ENCODE results near the gene DEPDC5. TPM values are rescaled to one million over a fixed set of nuclear protein-coding genes. Genes with fewer than 3 reads are reported as not detected.

Gene DEPDC5
- total RNA-seq, 4 donors from 2014 or later = 25.9 to 86.4 (median 45.6) TPM

- intact Hi-C loops (cut with DNase I; ENCODE audit: low total_unique reads) = no loop called here
- Histone ChIP-seq H3K27ac (no peak overlapping the region), H3K9me3 (no peaks in the 10 kb centered on the region), H3K4me3 (no peak overlapping the region), H3K27me3 (no peaks in the 10 kb centered on the region), H3K36me3 (no peaks in the 10 kb centered on the region), H3K4me1 (peaks cover 0 to 14% (median 2%) of the 10 kb centered on the region in 4 donors)
- 52 to 87% methylated on average over 6 to 10 of the region's 10 CpGs for WGBS, 2 donors (ENCODE audit: low coverage in 1 of 2)
- DNase-seq = no peak
- in situ Hi-C loops (cut with MboI; ENCODE audit: low pct_ligation_motif_present in 1 of 4, low pct_unique_long_range_greater_than_20kb in 1 of 4, low sequenced_read_pairs in 3 of 4) = no loop called here
- TF ChIP-seq EP300 (IDR thresholded peaks at IDR 0.05; ENCODE audit: low read depth) = no peak
- TF ChIP-seq POLR2A (IDR thresholded peaks at IDR 0.05) = no peak
- TF ChIP-seq POLR2AphosphoS5 (IDR thresholded peaks at IDR 0.05) = no peak
- TF ChIP-seq CTCF (IDR thresholded peaks at IDR 0.05) = no peak
Measured at GRCh38 chr22:31915586-31915985, 161.8 kb downstream of the DEPDC5 start.

- Histone ChIP-seq H3K4me3 (no peak overlapping the region), H3K4me1 (peaks cover 0 to 6% (median 0%) of the 10 kb centered on the region in 4 donors), H3K27me3 (no peaks in the 10 kb centered on the region), H3K9me3 (no peaks in the 10 kb centered on the region), H3K27ac (no peak overlapping the region), H3K36me3 (no peaks in the 10 kb centered on the region)
- intact Hi-C loops (cut with DNase I; ENCODE audit: low total_unique reads) (no loop called here), in situ Hi-C loops (cut with MboI; ENCODE audit: low pct_ligation_motif_present in 1 of 4, low pct_unique_long_range_greater_than_20kb in 1 of 4, low sequenced_read_pairs in 3 of 4) (no loop called here)
- TF ChIP-seq POLR2AphosphoS5 (IDR thresholded peaks at IDR 0.05) = no peak
- no peak for TF ChIP-seq POLR2A (IDR thresholded peaks at IDR 0.05)
- TF ChIP-seq CTCF (IDR thresholded peaks at IDR 0.05) = no peak
- no peak for TF ChIP-seq EP300 (IDR thresholded peaks at IDR 0.05; ENCODE audit: low read depth)
- DNase-seq = peak; percentile 32
- 77 to 79% methylated on average over 9 to 17 of the region's 17 CpGs for WGBS, 2 donors (ENCODE audit: low coverage in 1 of 2)
Measured at GRCh38 chr22:31917227-31917921, 163.6 kb downstream of the DEPDC5 start.

- no peaks in the 10 kb centered on the region for H3K36me3 ChIP-seq
- no peaks in the 10 kb centered on the region for H3K9me3 ChIP-seq
- DNase-seq = no peak
- no peak overlapping the region for H3K27ac ChIP-seq
- intact Hi-C loops (cut with DNase I; ENCODE audit: low total_unique reads) = no loop called here
- in situ Hi-C loops (cut with MboI; ENCODE audit: low pct_ligation_motif_present in 1 of 4, low pct_unique_long_range_greater_than_20kb in 1 of 4, low sequenced_read_pairs in 3 of 4) = no loop called here
- no peak overlapping the region for H3K4me3 ChIP-seq
- WGBS, 2 donors (ENCODE audit: low coverage in 1 of 2) = 86% methylated on average over 3 of the region's 3 CpGs; no CpG with 5 or more reads in 1 of the 2 donors
- H3K4me1 ChIP-seq = peaks cover 0 to 6% (median 0%) of the 10 kb centered on the region in 4 donors
- TF ChIP-seq CTCF (IDR thresholded peaks at IDR 0.05) (no peak), EP300 (IDR thresholded peaks at IDR 0.05; ENCODE audit: low read depth) (no peak), POLR2A (IDR thresholded peaks at IDR 0.05) (no peak), POLR2AphosphoS5 (IDR thresholded peaks at IDR 0.05) (no peak)
- H3K27me3 ChIP-seq = no peaks in the 10 kb centered on the region
Measured at GRCh38 chr22:31919730-31920129, 165.9 kb downstream of the DEPDC5 start.

- DNase-seq = no peak
- WGBS, 2 donors (ENCODE audit: low coverage in 1 of 2) = 87 to 93% methylated on average over 3 of the region's 3 CpGs
- TF ChIP-seq EP300 (IDR thresholded peaks at IDR 0.05; ENCODE audit: low read depth) = no peak
- no peak for TF ChIP-seq POLR2A (IDR thresholded peaks at IDR 0.05)
- no peak for TF ChIP-seq POLR2AphosphoS5 (IDR thresholded peaks at IDR 0.05)
- no peak for TF ChIP-seq CTCF (IDR thresholded peaks at IDR 0.05)
- no peak overlapping the region for H3K4me3 ChIP-seq
- in situ Hi-C loops (cut with MboI; ENCODE audit: low pct_ligation_motif_present in 1 of 4, low pct_unique_long_range_greater_than_20kb in 1 of 4, low sequenced_read_pairs in 3 of 4) (no loop called here), intact Hi-C loops (cut with DNase I; ENCODE audit: low total_unique reads) (no loop called here)
- no peak overlapping the region for H3K27ac ChIP-seq
- no peaks in the 10 kb centered on the region for H3K9me3 ChIP-seq
- H3K4me1 ChIP-seq = peaks cover 0 to 6% (median 0%) of the 10 kb centered on the region in 4 donors
- H3K36me3 ChIP-seq = no peaks in the 10 kb centered on the region
- no peaks in the 10 kb centered on the region for H3K27me3 ChIP-seq
Measured at GRCh38 chr22:31920306-31920705, 166.5 kb downstream of the DEPDC5 start.

Data from transverse colon (tissue), 4 donors.